Measurements from ENCODE around the gene CSN2. TPM values are rescaled to one million over a fixed set of nuclear protein-coding genes. Genes with fewer than 3 reads are reported as not detected.

Gene CSN2
- total and polyA plus RNA-seq, 2 donors (not counting 3 experiments of a cell fraction or from before 2014, with no cell fraction given) = not detected

Other genes with a start within 250 kb of the CSN2 start
- gene SULT1B1, start 205.1 kb downstream of the CSN2 start, total RNA-seq = 59.5 and 68.2 TPM in 2 replicates
- 35.2 and 45.0 TPM in 2 replicates for gene SULT1B1, start 205.1 kb downstream of the CSN2 start, polyA plus RNA-seq
- gene SULT1E1, start 105.6 kb downstream of the CSN2 start, total RNA-seq = 34.5 and 42.1 TPM in 2 replicates
- gene SULT1E1, start 105.6 kb downstream of the CSN2 start, polyA plus RNA-seq = 25.8 and 36.9 TPM in 2 replicates
- gene CSN1S1, start 34.7 kb downstream of the CSN2 start, total RNA-seq = not detected in 2 replicates
- gene CSN1S1, start 34.7 kb downstream of the CSN2 start, polyA plus RNA-seq = not detected in 2 replicates
- gene STATH, start 30.2 kb upstream of the CSN2 start, total RNA-seq = not detected in 2 replicates
- gene STATH, start 30.2 kb upstream of the CSN2 start, polyA plus RNA-seq = not detected in 2 replicates
- not detected in 2 replicates for gene HTN3, start 62.7 kb upstream of the CSN2 start, total RNA-seq
- gene HTN3, start 62.7 kb upstream of the CSN2 start, polyA plus RNA-seq = not detected in 2 replicates
- gene HTN1, start 84.7 kb upstream of the CSN2 start, total RNA-seq = not detected in 2 replicates
- gene HTN1, start 84.7 kb upstream of the CSN2 start, polyA plus RNA-seq = not detected in 2 replicates
- not detected in 2 replicates for gene PRR27, start 188.5 kb upstream of the CSN2 start, total RNA-seq
- not detected in 2 replicates for gene PRR27, start 188.5 kb upstream of the CSN2 start, polyA plus RNA-seq
- not detected in 2 replicates for gene ODAM, start 230.0 kb upstream of the CSN2 start, total RNA-seq
- not detected in 2 replicates for gene ODAM, start 230.0 kb upstream of the CSN2 start, polyA plus RNA-seq